Activated CD8-positive, alpha-beta memory T cell treated with anti-CD3 and anti-CD28 coated beads, Interleukin-2, amount 50 U/mL, for 1 hour (primary cell): ENCODE measurements around the gene MIDN.

ENCODE experiments used
- DNase-seq: peaks from one replicate; pipeline ENCODE4 v3.0.0-alpha.2; 2020; ENCODE audit errors: extremely low read depth

MIDN gene

GRCh38 chr19:1220976-1221903 lies 27.1 kb upstream of the MIDN start:
- no peak for DNase-seq

GRCh38 chr19:1221904-1222255 lies 26.5 kb upstream of the MIDN start:
- no peak for DNase-seq

GRCh38 chr19:1222394-1222793 lies 26.0 kb upstream of the MIDN start:
- no peak for DNase-seq

GRCh38 chr19:1223018-1223855 lies 25.1 kb upstream of the MIDN start:
- no peak for DNase-seq

- no peak for DNase-seq
Measured at GRCh38 chr19:1224047-1224825, 24.1 kb upstream of the MIDN start.

- DNase-seq, result no peak
Measured at GRCh38 chr19:1224847-1225246, 23.5 kb upstream of the MIDN start.

GRCh38 chr19:1225440-1226226 lies 22.8 kb upstream of the MIDN start:
- no peak for DNase-seq

GRCh38 chr19:1226227-1226518 lies 22.2 kb upstream of the MIDN start:
- DNase-seq, result no peak

GRCh38 chr19:1226522-1227303 lies 21.7 kb upstream of the MIDN start:
- DNase-seq, result no peak

- DNase-seq, result no peak
Measured at GRCh38 chr19:1227304-1228054, 20.9 kb upstream of the MIDN start.

- DNase-seq, result no peak
Measured at GRCh38 chr19:1228161-1228957, 20.0 kb upstream of the MIDN start.

- DNase-seq, result no peak
Measured at GRCh38 chr19:1229056-1229923, 19.1 kb upstream of the MIDN start.

- no peak for DNase-seq
Measured at GRCh38 chr19:1229924-1230782, 18.2 kb upstream of the MIDN start.

- no peak for DNase-seq
Measured at GRCh38 chr19:1230783-1231489, 17.4 kb upstream of the MIDN start.

GRCh38 chr19:1231729-1232637 lies 16.4 kb upstream of the MIDN start:
- DNase-seq, result no peak
